Lower leg skin (tissue), 3 donors: ENCODE results near the gene ZNF407.

Experiments
- POLR2A ChIP-seq, 2 donors: fragments of 450-650 bp; IDR thresholded peaks; one replicate each; pipeline ENCODE4 v1.6.1; 2016 to 2017; ENCODE audit warnings: antibody characterized with exemption in 2 of 2, mild to moderate bottlenecking in 1 of 2, moderate library complexity in 1 of 2
- TF ChIP-seq, protein P1 (sequence below), 3 donors: fragments of 450-650 bp; IDR thresholded peaks; one replicate each; pipeline ENCODE4 v1.5.1; 2016; ENCODE audit warnings: antibody characterized with exemption in 3 of 3, mild to moderate bottlenecking in 3 of 3, moderate library complexity in 2 of 3

DNA sequence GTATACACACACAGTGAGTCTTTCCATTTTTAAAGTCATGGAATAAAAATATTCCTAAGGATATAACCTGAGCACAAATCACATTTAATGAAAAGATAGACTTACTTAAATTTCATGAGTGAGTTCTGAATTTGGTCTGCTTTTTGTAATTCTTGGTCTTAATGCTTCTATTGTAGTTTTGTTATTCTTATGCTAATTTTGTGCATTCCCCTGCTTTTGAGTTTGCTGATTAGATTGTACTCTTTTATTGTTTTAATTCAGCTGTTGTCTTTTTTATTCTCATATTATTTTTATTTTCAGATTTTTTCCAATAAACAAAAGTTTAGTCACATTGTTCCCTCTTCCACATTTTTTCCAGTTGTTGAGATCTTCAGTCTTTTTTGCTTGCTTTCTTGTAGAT, 202.4 kb downstream of the ZNF407 start:
- no peak for TF ChIP-seq POLR2A (IDR thresholded peaks at IDR 0.05)
- TF ChIP-seq, protein P1, sequence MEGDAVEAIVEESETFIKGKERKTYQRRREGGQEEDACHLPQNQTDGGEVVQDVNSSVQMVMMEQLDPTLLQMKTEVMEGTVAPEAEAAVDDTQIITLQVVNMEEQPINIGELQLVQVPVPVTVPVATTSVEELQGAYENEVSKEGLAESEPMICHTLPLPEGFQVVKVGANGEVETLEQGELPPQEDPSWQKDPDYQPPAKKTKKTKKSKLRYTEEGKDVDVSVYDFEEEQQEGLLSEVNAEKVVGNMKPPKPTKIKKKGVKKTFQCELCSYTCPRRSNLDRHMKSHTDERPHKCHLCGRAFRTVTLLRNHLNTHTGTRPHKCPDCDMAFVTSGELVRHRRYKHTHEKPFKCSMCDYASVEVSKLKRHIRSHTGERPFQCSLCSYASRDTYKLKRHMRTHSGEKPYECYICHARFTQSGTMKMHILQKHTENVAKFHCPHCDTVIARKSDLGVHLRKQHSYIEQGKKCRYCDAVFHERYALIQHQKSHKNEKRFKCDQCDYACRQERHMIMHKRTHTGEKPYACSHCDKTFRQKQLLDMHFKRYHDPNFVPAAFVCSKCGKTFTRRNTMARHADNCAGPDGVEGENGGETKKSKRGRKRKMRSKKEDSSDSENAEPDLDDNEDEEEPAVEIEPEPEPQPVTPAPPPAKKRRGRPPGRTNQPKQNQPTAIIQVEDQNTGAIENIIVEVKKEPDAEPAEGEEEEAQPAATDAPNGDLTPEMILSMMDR (IDR thresholded peaks at IDR 0.05), result no peak
